ENCODE results near the gene SPACA4.
"Not testable (repeated sequence)": the region's sequence is repeated elsewhere in the genome, so short reads cannot be mapped to it uniquely, and the experiment has no call there.

SPACA4 gene

DNA sequence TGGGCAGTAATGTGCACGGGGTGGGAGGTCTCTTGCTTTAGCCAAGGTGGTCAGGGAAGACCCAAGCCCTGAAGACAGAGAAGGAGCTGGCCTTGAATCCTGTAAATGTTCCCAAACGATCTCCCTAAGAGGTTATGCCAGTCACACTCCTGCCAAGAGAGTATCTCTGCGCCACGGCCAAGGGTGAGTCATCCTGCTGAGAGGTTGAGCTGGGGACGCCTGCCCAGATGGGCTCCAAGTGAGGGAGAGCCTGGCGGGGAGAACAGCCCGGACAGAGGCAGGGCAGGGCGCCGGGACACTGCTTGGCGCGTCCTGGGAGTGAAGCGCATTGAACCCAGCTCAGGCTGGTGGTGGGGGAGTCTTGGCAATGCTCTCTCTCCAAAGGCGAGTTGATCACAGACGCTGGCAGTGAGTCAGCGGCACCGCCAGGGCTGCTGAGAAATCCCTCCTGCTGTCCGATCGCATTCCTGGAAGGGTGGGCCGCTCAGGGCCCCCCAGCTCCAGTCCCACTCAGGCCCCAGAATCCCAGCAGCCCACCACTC is 38.1 kb upstream of the SPACA4 start:
- H3K4me3 ChIP-seq (ENCODE audit: low read depth, low read length) = no peak overlapping the region
- TF ChIP-seq, protein P1, sequence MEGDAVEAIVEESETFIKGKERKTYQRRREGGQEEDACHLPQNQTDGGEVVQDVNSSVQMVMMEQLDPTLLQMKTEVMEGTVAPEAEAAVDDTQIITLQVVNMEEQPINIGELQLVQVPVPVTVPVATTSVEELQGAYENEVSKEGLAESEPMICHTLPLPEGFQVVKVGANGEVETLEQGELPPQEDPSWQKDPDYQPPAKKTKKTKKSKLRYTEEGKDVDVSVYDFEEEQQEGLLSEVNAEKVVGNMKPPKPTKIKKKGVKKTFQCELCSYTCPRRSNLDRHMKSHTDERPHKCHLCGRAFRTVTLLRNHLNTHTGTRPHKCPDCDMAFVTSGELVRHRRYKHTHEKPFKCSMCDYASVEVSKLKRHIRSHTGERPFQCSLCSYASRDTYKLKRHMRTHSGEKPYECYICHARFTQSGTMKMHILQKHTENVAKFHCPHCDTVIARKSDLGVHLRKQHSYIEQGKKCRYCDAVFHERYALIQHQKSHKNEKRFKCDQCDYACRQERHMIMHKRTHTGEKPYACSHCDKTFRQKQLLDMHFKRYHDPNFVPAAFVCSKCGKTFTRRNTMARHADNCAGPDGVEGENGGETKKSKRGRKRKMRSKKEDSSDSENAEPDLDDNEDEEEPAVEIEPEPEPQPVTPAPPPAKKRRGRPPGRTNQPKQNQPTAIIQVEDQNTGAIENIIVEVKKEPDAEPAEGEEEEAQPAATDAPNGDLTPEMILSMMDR (IDR thresholded peaks at IDR 0.05; ENCODE audit: low read depth, low read length, missing control alignments) = no peak
- no peak for DNase-seq (ENCODE audit: low read depth)

DNA sequence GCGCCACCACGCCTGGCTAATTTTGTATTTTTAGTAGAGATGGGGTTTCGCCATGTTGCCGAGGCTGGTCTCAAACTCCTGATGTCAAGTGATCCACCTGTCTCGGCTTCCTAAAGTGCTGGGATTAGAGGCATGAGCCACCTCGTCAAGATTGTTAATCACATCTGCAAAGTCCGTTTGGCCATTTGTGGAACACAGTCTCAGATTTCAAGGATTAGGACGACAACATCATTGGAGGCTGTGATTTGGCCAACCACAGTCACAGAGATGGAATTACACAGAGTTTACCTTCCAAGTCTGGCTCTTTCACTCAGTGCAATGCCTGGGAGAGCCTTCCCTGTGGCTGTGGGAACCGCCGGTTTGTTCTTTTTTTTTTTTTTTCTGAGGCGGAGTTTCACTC is 36.7 kb upstream of the SPACA4 start:
- DNase-seq (ENCODE audit: low read depth) = no peak
- TF ChIP-seq, protein P1 (IDR thresholded peaks at IDR 0.05; ENCODE audit: low read depth, low read length, missing control alignments) = no peak

DNA sequence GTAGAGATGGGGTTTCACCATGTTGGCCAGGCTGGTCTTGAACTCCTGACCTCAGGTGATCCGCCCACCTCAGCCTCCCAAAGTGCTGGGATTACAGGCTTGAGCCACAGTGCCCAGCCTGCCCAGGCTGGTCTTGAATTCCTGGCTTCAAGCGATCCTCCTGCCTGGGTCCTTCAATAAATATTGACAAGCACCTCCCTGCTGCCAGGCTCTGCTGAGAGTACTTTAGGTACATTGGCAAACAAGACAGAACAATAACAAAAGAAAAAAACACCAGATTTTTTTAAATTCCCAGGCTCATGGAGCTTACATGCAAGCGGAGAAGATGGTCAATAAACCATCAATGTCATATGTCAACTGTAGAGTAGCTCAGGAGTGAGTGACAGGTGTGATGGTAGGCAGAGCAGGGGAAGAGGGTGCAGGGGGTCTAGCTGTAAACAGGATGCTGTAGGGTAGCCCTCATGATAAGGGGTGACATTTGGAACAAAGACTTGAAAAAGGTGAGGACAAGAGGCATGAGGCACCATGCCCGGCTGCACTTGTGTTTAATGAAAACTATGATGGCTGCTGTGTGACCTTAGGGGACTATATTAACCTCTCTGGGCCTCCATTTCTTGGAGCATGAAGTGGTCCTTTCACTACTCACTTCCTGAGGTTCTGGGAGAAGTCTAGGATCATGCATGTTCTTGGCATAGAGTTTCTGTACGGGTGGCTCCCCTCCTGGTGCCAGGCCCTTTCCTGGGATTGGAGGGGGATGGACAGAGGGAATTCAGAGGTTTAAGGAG is 35.0 kb upstream of the SPACA4 start:
- H3K4me3 ChIP-seq (ENCODE audit: low read depth, low read length) = no peak overlapping the region
- no peak for DNase-seq (ENCODE audit: low read depth)
- TF ChIP-seq, protein P1 (IDR thresholded peaks at IDR 0.05; ENCODE audit: low read depth, low read length, missing control alignments) = no peak

More for the DNA sequence above, 36.7 kb upstream of the SPACA4 start:
- H3K4me3 ChIP-seq (ENCODE audit: low read depth, low read length) = no peak overlapping the region

DNA sequence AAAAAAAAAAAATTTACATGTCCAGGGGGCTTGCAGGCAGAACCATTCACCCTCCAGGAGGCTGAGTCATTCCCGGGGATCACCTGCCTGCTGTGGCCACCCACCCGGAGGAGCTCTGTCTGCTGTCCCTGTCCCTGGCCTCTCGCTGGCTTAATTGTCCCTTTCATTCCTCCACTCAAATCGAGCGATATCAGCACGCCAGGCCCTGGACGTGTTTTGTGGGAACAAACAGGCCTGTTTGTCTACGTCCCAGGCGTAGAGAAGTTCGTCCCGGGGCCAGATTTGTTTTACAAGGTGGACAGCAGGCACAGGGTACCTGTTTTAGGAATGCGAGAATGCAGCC is 33.4 kb upstream of the SPACA4 start:
- H3K4me3 ChIP-seq (ENCODE audit: low read depth, low read length) = no peak overlapping the region
- TF ChIP-seq, protein P1 (IDR thresholded peaks at IDR 0.05; ENCODE audit: low read depth, low read length, missing control alignments) = no peak
- no peak for DNase-seq (ENCODE audit: low read depth)

DNA sequence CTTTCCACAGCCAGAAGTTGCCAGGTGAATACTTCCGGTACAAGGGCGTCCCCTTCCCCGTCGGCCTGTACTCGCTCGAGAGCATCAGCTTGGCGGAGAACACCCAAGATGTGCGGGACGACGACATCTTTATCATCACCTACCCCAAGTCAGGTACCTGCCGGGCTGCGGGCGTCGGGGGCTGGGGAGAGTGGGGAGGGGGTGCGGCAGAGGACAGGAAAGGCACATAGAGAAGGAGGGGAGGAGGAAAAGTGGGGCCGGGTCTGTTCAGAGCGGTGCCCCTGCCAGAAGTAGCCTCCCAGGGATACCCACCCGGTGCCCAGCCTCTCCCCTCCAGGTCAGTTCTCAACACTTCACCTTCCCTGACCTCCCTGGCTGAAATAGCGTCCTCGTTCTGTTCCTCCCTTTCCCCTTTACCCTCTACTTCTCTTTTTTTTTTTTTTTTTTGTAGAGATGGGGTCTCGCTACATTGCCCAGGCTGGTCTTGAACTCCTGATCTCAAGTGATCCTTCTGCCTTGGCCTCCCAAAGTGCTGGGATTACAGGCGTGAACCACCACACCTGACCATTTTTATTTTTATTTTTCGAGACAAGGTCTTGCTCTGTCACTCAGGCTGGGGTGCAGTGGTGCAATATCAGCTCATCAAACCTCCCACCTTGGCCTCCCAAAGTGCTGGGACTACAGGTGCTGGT is 30.5 kb upstream of the SPACA4 start:
- TF ChIP-seq, protein P1 (IDR thresholded peaks at IDR 0.05; ENCODE audit: low read depth, low read length, missing control alignments) = no peak
- no peak for DNase-seq (ENCODE audit: low read depth)
- H3K4me3 ChIP-seq (ENCODE audit: low read depth, low read length) = no peak overlapping the region

DNA sequence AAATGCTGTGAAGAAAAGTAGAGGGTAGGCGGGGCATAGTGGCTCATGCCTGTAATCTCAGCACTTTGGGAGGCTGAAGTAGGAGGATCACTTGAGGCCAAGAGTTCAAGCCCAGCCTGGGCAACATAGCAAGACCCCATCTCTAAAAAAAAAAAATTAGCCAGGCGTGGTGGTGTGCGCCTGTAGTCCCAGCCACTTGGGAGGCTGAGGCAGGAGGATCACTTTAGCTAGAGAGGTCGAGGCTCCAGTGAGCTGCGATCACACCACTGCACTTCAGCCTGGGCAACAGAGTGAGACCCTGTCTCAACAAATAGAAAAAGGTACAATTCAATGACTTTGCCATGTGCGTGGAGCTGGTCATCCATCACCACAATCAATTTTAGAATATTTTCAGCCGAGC is 28.6 kb upstream of the SPACA4 start:
- H3K4me3 ChIP-seq (ENCODE audit: low read depth, low read length); DNase-seq (ENCODE audit: low read depth): not testable (repeated sequence)

DNA sequence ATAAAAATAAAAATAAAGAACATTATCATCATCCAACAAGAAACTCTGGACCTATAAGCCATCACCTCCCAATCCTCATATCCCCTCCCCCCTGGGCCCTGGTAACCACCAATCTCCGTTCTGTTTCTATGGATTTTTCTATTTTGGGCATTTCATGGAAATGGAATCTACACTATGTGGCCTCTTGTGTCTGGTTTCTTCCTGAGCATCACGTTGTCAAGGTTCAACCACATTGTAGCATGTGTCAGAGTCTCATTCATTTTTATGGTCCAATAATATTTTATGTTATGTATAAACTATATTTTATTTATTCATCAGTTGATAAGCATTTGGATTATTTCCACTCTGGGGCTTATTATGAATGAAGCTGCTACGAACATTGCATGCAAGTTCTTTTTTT is 27.7 kb upstream of the SPACA4 start:
- TF ChIP-seq, protein P1 (IDR thresholded peaks at IDR 0.05; ENCODE audit: low read depth, low read length, missing control alignments) = no peak
- no peak for DNase-seq (ENCODE audit: low read depth)
- no peak overlapping the region for H3K4me3 ChIP-seq (ENCODE audit: low read depth, low read length)
